ENCODE measurements around the gene MDN1. TPM values are rescaled to one million over a fixed set of nuclear protein-coding genes. Genes with fewer than 3 reads are reported as not detected.

Gene MDN1
- total RNA-seq, 1 donor from 2014 or later: 22.9 TPM

DNA sequence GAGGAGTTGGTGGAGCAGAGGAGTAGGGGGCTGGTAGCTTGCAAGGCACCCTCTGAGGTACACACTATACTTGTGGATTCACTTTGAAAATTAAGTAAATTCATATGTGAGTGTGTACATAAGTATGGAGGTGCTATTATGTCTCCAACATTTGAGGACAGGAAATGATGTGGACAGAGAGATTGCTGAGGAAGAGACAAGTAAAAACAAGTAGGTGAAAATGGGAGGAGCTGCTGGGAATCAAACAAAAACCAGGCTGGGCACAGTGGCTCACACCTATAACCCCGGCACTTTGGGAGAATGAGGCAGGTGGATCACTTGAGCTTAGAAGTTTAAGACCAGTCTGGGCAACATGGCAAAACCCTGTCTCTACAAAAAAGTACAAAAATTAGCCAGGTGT is 111.8 kb downstream of the MDN1 start:
- Histone ChIP-seq H3K4me1 (no peaks in the 10 kb centered on the region), H3K4me3 (no peak overlapping the region), H3K27me3 (ENCODE audit: low read depth) (no peaks in the 10 kb centered on the region), H3K36me3 (peaks cover 99% of the 10 kb centered on the region), H3K27ac (replicated peaks) (no peak overlapping the region), H3K9me3 (replicated peaks) (no peaks in the 10 kb centered on the region)
- DNase-seq: no peak
- intact Hi-C loops (cut with micrococcal nuclease): no loop called here
- TF ChIP-seq, protein P1, sequence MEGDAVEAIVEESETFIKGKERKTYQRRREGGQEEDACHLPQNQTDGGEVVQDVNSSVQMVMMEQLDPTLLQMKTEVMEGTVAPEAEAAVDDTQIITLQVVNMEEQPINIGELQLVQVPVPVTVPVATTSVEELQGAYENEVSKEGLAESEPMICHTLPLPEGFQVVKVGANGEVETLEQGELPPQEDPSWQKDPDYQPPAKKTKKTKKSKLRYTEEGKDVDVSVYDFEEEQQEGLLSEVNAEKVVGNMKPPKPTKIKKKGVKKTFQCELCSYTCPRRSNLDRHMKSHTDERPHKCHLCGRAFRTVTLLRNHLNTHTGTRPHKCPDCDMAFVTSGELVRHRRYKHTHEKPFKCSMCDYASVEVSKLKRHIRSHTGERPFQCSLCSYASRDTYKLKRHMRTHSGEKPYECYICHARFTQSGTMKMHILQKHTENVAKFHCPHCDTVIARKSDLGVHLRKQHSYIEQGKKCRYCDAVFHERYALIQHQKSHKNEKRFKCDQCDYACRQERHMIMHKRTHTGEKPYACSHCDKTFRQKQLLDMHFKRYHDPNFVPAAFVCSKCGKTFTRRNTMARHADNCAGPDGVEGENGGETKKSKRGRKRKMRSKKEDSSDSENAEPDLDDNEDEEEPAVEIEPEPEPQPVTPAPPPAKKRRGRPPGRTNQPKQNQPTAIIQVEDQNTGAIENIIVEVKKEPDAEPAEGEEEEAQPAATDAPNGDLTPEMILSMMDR (IDR thresholded peaks at IDR 0.05; ENCODE audit: borderline replicate concordance): no peak

DNA sequence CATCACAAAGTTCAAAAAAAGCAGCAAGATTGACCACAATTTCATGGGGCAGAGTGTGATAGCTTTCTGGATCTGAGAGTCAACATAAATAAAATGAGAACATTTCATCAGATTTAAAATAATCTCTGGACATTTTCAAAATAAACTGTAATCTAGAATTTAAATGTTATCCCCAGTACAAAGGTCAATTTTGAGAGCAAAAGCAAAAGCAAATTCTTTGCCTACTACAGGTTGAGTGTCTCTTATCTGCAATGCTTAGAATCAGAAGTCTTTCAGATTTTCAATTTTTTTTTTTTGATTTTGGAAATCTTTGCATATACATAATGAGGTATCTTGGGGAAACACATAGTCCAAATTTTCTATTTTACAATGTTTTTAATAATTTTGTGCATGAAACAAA is 113.5 kb downstream of the MDN1 start:
- Histone ChIP-seq H3K4me3 (no peak overlapping the region), H3K27ac (replicated peaks) (no peak overlapping the region), H3K9me3 (replicated peaks) (no peaks in the 10 kb centered on the region), H3K4me1 (no peaks in the 10 kb centered on the region), H3K36me3 (peaks cover 96% of the 10 kb centered on the region), H3K27me3 (ENCODE audit: low read depth) (no peaks in the 10 kb centered on the region)
- DNase-seq: no peak
- TF ChIP-seq, protein P1 (IDR thresholded peaks at IDR 0.05; ENCODE audit: borderline replicate concordance): no peak
- intact Hi-C loops (cut with micrococcal nuclease): no loop called here

DNA sequence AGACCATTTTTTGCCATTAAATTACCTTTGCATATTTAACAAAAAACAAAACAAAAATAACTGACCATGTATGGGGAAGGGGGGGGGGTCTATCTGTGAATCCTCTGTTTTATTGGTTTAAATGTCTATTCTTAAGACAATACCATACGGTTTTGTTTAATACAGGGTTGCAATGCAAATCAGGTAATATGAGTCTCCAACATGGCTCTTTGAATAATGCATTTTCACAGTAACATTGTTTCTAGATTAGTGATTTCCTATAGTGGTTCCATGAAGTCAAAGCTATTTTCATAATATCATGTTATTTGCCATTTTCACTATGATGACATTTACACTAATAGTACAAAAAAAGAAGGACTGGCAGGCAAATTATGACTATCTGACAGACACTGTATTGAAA is 116.3 kb downstream of the MDN1 start:
- Histone ChIP-seq H3K4me3 (no peak overlapping the region), H3K36me3 (peaks cover 96% of the 10 kb centered on the region), H3K27ac (replicated peaks) (no peak overlapping the region), H3K4me1 (no peaks in the 10 kb centered on the region), H3K27me3 (ENCODE audit: low read depth) (no peaks in the 10 kb centered on the region), H3K9me3 (replicated peaks) (no peaks in the 10 kb centered on the region)
- intact Hi-C loops (cut with micrococcal nuclease): no loop called here
- DNase-seq: no peak
- TF ChIP-seq, protein P1 (IDR thresholded peaks at IDR 0.05; ENCODE audit: borderline replicate concordance): no peak

- TF ChIP-seq, protein P1 (IDR thresholded peaks at IDR 0.05; ENCODE audit: borderline replicate concordance): no peak
- Histone ChIP-seq H3K27me3 (ENCODE audit: low read depth) (no peaks in the 10 kb centered on the region), H3K36me3 (peaks cover 95% of the 10 kb centered on the region), H3K9me3 (replicated peaks) (no peaks in the 10 kb centered on the region), H3K27ac (replicated peaks) (no peak overlapping the region), H3K4me3 (no peak overlapping the region), H3K4me1 (no peaks in the 10 kb centered on the region)
- no peak for DNase-seq
- intact Hi-C loops (cut with micrococcal nuclease): no loop called here
Measured at GRCh38 chr6:89702349-89702748, 117.2 kb downstream of the MDN1 start.

DNA sequence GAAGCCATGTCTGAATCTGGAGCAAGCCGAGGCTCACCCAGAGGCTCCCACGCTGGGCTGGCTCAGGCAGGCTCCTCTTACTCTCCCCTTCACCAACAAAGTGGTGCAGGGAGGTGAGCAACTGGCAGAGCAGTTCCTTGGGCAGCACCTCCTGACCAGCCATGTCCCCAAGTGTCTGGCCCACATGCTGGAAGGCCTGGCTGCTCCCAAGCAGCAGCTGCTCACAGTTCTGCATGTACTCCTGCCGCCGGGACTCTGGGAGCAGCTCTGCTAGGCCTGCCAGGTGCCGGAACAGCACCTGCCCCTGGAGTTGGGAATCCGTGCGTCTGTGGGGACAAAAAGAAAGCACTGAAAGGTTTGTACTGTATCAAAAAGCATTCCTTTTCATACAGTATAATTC is 123.9 kb downstream of the MDN1 start:
- Histone ChIP-seq H3K27ac (replicated peaks) (no peak overlapping the region), H3K27me3 (ENCODE audit: low read depth) (no peaks in the 10 kb centered on the region), H3K9me3 (replicated peaks) (no peaks in the 10 kb centered on the region), H3K4me3 (no peak overlapping the region), H3K36me3 (peaks cover 97% of the 10 kb centered on the region), H3K4me1 (peaks cover 4% of the 10 kb centered on the region)
- TF ChIP-seq, protein P1 (IDR thresholded peaks at IDR 0.05; ENCODE audit: borderline replicate concordance): no peak
- intact Hi-C loops (cut with micrococcal nuclease): no loop called here
- DNase-seq: no peak

DNA sequence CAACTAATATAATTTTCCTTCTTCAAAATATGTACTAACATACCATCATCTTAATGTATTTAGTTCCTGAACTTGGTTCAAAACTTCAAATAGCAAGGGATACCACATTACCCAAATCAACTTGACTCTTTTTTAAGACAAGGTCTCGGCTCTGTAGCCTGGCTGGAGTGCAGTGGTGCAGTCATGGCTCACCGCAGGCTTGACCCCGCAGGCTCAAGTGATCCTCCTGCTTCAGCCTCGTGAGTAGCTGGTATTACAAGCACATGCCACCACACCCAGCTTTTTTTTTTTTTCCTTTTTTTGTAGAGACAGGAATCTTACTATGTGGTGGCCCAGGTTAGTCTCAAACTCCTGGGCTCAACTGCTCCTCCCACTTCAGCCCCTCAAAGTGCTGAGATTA is 125.2 kb downstream of the MDN1 start:
- intact Hi-C loops (cut with micrococcal nuclease): no loop called here
- Histone ChIP-seq H3K27me3 (ENCODE audit: low read depth) (no peaks in the 10 kb centered on the region), H3K4me3 (no peak overlapping the region), H3K4me1 (peaks cover 17% of the 10 kb centered on the region), H3K36me3 (peaks cover 93% of the 10 kb centered on the region), H3K27ac (replicated peaks) (no peak overlapping the region), H3K9me3 (replicated peaks) (no peaks in the 10 kb centered on the region)
- TF ChIP-seq, protein P1 (IDR thresholded peaks at IDR 0.05; ENCODE audit: borderline replicate concordance): no peak
- no peak for DNase-seq
